ENCODE measurements around the gene RHOBTB1.
"Not testable (repeated sequence)": the region's sequence is repeated elsewhere in the genome, so short reads cannot be mapped to it uniquely, and the experiment has no call there.

RHOBTB1 gene

GRCh38 chr10:60973086-60973485 lies 29.1 kb upstream of the RHOBTB1 start:
- Histone ChIP-seq H3K4me3 (no peak overlapping the region), H3K27ac (no peak overlapping the region)
- no peak for DNase-seq (ENCODE audit: low spot score)
- TF ChIP-seq CTCF (IDR thresholded peaks at IDR 0.05): no peak

- H3K27ac ChIP-seq; H3K4me3 ChIP-seq; DNase-seq (ENCODE audit: low spot score): not testable (repeated sequence)
Observed at GRCh38 chr10:60972181-60972580, 28.2 kb upstream of the RHOBTB1 start.

- no peak for TF ChIP-seq CTCF (IDR thresholded peaks at IDR 0.05)
- Histone ChIP-seq H3K27ac (no peak overlapping the region), H3K4me3 (no peak overlapping the region)
- no peak for DNase-seq (ENCODE audit: low spot score)
Observed at GRCh38 chr10:60970526-60970925, 26.5 kb upstream of the RHOBTB1 start.

- Histone ChIP-seq H3K4me3 (no peak overlapping the region), H3K27ac (no peak overlapping the region)
- DNase-seq (ENCODE audit: low spot score): no peak
- no peak for TF ChIP-seq CTCF (IDR thresholded peaks at IDR 0.05)
Observed at GRCh38 chr10:60968504-60968903, 24.5 kb upstream of the RHOBTB1 start.

DNA sequence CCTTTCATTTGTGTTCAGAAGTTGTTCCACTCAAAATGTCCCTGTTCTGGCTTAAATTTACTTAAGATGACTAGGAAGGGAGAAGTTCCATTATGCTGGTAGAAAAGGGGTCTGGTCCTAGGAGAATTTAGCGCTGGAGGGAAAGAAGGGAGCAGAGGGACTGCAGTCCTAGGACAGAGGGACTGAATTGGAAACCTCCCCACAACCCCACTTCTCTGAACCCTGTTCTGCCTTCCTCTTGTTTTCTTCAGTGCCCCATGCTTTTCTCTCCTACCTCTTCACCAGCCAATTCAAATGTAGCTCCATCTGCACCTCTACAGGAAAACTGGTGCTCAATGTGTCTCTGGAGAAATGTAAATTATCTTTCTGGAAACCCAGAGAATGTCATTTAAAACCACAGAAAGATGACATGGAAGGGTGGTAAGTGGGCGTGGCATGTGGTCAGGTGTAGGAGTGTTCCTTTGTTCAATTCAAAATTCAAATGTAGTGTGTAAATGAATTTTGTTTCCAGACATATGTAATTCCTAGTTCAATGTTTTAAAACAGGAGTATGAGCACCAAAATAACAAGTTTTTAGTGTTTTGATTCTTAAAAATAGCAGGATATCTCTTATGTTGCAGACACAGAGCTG lies 24.0 kb upstream of the RHOBTB1 start:
- Histone ChIP-seq H3K4me3 (no peak overlapping the region), H3K27ac (no peak overlapping the region)
- DNase-seq (ENCODE audit: low spot score): no peak
- TF ChIP-seq CTCF (IDR thresholded peaks at IDR 0.05): no peak

DNA sequence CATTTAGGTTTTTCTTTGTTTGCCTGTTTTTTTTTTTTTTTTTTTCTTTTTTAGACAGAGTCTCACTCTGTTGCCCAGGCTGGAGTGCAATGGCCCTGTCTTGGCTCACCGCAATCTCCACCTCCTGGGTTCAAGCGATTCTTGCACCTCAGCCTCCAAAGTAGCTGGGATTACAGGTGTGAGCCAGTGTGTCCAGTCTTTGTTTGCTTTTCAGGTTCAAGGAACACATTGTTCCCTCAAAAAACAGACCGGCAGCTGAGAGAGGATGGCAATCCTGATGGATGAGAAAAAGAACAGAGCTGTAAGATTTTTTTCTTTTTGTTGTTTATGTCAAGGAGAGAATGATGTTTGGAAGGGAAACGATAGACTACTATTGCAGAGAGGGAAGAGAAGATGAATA lies 23.3 kb upstream of the RHOBTB1 start:
- Histone ChIP-seq H3K4me3 (no peak overlapping the region), H3K27ac (no peak overlapping the region)
- TF ChIP-seq CTCF (IDR thresholded peaks at IDR 0.05): no peak
- no peak for DNase-seq (ENCODE audit: low spot score)

DNA sequence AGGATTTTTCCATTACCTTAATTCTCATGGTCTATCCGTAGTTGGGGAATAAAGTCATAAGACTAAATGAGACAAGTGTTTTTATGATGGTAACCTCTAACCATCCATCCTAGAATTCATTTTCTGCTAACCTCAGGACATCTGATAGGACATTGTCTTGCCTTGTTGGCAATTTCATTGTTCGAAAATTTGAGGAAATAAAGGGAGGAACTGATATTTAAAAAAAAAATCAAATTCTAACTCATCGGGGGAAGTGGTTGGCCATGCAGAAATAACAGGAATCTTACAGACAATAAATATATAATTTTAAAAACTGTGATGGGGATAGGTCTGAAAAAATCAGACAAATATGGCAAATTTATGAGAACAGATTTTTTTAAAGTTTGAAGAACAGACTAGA lies 21.7 kb upstream of the RHOBTB1 start:
- no peak for TF ChIP-seq CTCF (IDR thresholded peaks at IDR 0.05)
- no peak for DNase-seq (ENCODE audit: low spot score)
- Histone ChIP-seq H3K27ac (no peak overlapping the region), H3K4me3 (no peak overlapping the region)
